Right atrium auricular region (tissue), 2 donors: ENCODE results near the gene GABRB2. TPM values are rescaled to one million over a fixed set of nuclear protein-coding genes. Genes with fewer than 3 reads are reported as not detected.

ENCODE experiments used
- DNase-seq: peaks from one replicate; pipeline ENCODE4 v3.0.0-alpha.2; 2019; ENCODE audit warnings: low spot score
- H3K27ac ChIP-seq, 2 donors: fragments of 200-600 bp; sonication (generic); 1 replicate in 1 of 2; 2 replicates in 1 of 2; pipeline ENCODE4 v1.5.1; 2016 to 2019
- H3K27me3 ChIP-seq, 2 donors: fragments of 200-600 bp; sonication (generic); one replicate each; pipeline versions ENCODE4 v1.5.1 to v1.6.0; 2017 to 2019
- H3K36me3 ChIP-seq: fragments of 200-600 bp; sonication (generic); one replicate; pipeline ENCODE4 v1.5.1; 2016
- H3K4me1 ChIP-seq, 2 donors: fragments of 200-600 bp; sonication (generic); one replicate each; pipeline versions ENCODE4 v1.5.1 to v1.6.0; 2017 to 2019
- H3K4me3 ChIP-seq, 2 donors: fragments of 200-600 bp; sonication (generic); 1 replicate in 1 of 2; 2 replicates in 1 of 2; pipeline ENCODE4 v1.5.1; 2017 to 2019; ENCODE audit warnings: mild to moderate bottlenecking in 1 of 2, moderate library complexity in 1 of 2
- H3K9me3 ChIP-seq, 2 donors: fragments of 200-600 bp; sonication (generic); one replicate each; pipeline ENCODE4 v1.5.1; 2019
- CTCF ChIP-seq, 2 donors: fragments of 200-600 bp; sonication (generic); IDR thresholded peaks; one replicate each; pipeline ENCODE4 v1.5.1; 2019; ENCODE audit warnings: antibody characterized with exemption in 2 of 2
- total RNA-seq, 2 donors: library from RNA; depleted of rRNA; stranded (reverse); fragments of >200 nt; gene quantifications; one replicate each; pipeline ENCODE4 v1.1.0, GENCODE V29; 2016

The GABRB2 gene
- 1 to 10 TPM in 1 of 2 donors, under 1 TPM in 1; 0.37 to 2.0 TPM for total RNA-seq

- peak within 1 kb of the TSS; percentile 18 to 44 for H3K4me3 ChIP-seq
- TF ChIP-seq CTCF (IDR thresholded peaks at IDR 0.05) = no peak
- peaks cover 0 to 33% of the 10 kb centered on the region in 2 donors for H3K4me1 ChIP-seq
- DNase-seq = peak; percentile 72
- H3K36me3 ChIP-seq = no peaks in the 10 kb centered on the region
- H3K27ac ChIP-seq = no peak within 1 kb of the TSS
- peaks cover 11 to 27% of the 10 kb centered on the region in 2 donors for H3K27me3 ChIP-seq
- H3K9me3 ChIP-seq = no peaks in the 10 kb centered on the region
Measured at GRCh38 chr5:161546470-161547301, at the start of gene GABRB2. TSS of gene GABRB2 (minus strand) at chr5:161546725. CDS start at chr5:161546643, 82 bp downstream.

- H3K36me3 ChIP-seq = no peaks in the 10 kb centered on the region
- no peak for DNase-seq
- TF ChIP-seq CTCF (IDR thresholded peaks at IDR 0.05) = no peak
- H3K4me3 ChIP-seq = no peak overlapping the region
- H3K27ac ChIP-seq = no peak overlapping the region
- no peaks in the 10 kb centered on the region for H3K4me1 ChIP-seq
- no peaks in the 10 kb centered on the region for H3K27me3 ChIP-seq
- no peaks in the 10 kb centered on the region for H3K9me3 ChIP-seq
Measured at GRCh38 chr5:161585798-161586197, 39.3 kb upstream of the GABRB2 start.

GRCh38 chr5:161580621-161581020, 34.1 kb upstream of the GABRB2 start:
- Histone ChIP-seq H3K27me3 (no peaks in the 10 kb centered on the region), H3K36me3 (no peaks in the 10 kb centered on the region), H3K9me3 (no peaks in the 10 kb centered on the region), H3K27ac (no peak overlapping the region), H3K4me3 (no peak overlapping the region), H3K4me1 (no peaks in the 10 kb centered on the region)
- no peak for TF ChIP-seq CTCF (IDR thresholded peaks at IDR 0.05)
- no peak for DNase-seq

GRCh38 chr5:161572914-161573313, 26.4 kb upstream of the GABRB2 start:
- no peaks in the 10 kb centered on the region for H3K27me3 ChIP-seq
- TF ChIP-seq CTCF (IDR thresholded peaks at IDR 0.05) = no peak
- DNase-seq = no peak
- no peaks in the 10 kb centered on the region for H3K36me3 ChIP-seq
- no peak overlapping the region for H3K27ac ChIP-seq
- H3K9me3 ChIP-seq = no peaks in the 10 kb centered on the region
- H3K4me3 ChIP-seq = no peak overlapping the region
- no peaks in the 10 kb centered on the region for H3K4me1 ChIP-seq

- no peaks in the 10 kb centered on the region for H3K4me1 ChIP-seq
- H3K27ac ChIP-seq = no peak overlapping the region
- no peak for TF ChIP-seq CTCF (IDR thresholded peaks at IDR 0.05)
- DNase-seq = no peak
- H3K36me3 ChIP-seq = no peaks in the 10 kb centered on the region
- no peaks in the 10 kb centered on the region for H3K27me3 ChIP-seq
- H3K4me3 ChIP-seq = no peak overlapping the region
- no peaks in the 10 kb centered on the region for H3K9me3 ChIP-seq
Measured at GRCh38 chr5:161566081-161566480, 19.6 kb upstream of the GABRB2 start.
